Glomerular visceral epithelial cell (primary cell): ENCODE measurements around the gene LY6G6C.

Experiments
- DNase-seq: peaks from one replicate; pipeline ENCODE4 v3.0.0-alpha.2; 2016; ENCODE audit errors: extremely low spot score

Gene LY6G6C

DNA sequence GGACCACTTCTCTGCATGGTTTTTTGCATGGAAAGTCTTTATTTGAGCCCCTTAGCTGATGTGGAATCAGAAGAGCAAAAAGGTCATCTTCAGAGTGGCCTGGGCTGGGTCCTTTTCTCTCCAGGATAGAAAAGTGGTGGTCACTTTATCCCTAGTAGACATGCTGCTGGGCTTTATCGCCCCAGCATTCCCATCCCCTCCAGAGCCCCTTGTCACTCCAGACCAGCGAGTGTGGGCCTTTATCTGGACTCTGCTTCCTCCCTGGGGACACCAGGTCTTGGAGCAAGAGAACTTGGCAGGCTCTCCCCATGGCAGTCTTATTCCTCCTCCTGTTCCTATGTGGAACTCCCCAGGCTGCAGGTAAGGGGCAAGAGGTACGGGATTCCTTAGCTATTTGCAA, 14.9 kb downstream of the LY6G6C start, which contains the start of gene LY6G6F:
LY6G6F (plus strand) TSS at position 268 of the 400 bp plus-strand sequence; CDS start at position 309, 41 bp downstream.
- no peak for DNase-seq

GRCh38 chr6:31705931-31706330, 15.6 kb downstream of the LY6G6C start:
- no peak for DNase-seq

GRCh38 chr6:31702819-31703716, 18.5 kb downstream of the LY6G6C start, which contains the start of gene ABHD16A:
Gene ABHD16A (minus strand): TSS chr6:31703324. CDS start chr6:31703281, 43 bp downstream.
- peak; percentile 97 for DNase-seq

- DNase-seq: no peak
Measured at GRCh38 chr6:31702405-31702818, 19.1 kb downstream of the LY6G6C start.

GRCh38 chr6:31701666-31702404, 19.7 kb downstream of the LY6G6C start:
- no peak for DNase-seq

DNA sequence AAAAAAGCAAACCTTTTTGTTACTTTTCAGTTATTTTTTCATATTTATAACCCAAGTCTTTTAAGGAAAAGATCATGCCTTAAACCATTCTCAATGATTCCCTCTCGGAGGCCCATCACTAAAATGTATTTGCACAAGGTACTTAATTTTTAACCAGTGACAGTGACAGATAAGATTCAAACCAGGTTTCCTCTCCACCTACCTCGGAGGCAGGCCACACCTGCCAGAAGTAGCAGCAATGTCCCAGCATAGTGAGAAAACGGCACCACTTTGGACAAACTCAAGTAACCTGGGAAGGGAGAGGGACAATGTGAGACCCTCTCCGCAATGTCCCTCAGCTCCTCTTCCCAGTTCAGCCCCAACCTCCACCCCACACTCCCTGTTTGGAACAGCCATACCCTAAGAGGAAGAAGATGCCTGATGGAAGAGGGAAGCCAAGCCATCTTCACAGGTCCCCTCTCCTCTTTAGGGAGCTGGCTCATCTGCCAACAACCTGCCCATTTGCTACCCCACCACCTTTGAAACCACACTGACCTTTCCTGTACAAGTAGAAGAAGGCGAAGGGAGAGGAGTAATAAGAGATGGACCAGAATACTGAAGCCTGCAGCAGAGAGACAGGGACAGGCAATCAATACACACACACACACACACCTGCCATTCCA, 20.7 kb downstream of the LY6G6C start:
- DNase-seq: no peak

- no peak for DNase-seq
Measured at GRCh38 chr6:31697555-31697954, 24.0 kb downstream of the LY6G6C start.

GRCh38 chr6:31693535-31693934, 28.0 kb downstream of the LY6G6C start:
- no peak for DNase-seq

DNA sequence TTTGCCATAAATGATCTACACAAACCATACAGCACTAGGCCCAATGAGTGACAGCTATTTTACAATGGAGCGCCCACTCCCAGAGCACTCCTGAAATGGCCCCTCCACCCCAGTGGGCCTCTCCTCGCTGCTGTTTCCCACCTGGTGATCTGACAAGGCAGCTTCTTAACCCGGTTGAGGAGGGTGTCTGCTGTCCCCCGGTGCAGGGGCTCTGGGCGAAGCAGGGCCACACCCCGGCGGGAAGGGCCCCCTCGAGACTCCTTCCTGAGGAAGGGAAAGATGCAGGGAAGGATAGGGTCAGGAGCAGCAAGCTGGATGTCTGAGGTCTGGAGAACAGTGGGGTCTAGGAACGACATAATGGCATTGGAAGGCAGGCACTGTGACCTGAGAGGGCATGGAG, 28.7 kb downstream of the LY6G6C start:
- DNase-seq: no peak

GRCh38 chr6:31692353-31692752, 29.2 kb downstream of the LY6G6C start:
- no peak for DNase-seq

- DNase-seq: no peak
Measured at GRCh38 chr6:31691564-31692108, 29.9 kb downstream of the LY6G6C start.

GRCh38 chr6:31691078-31691463, 30.5 kb downstream of the LY6G6C start:
- no peak for DNase-seq

DNA sequence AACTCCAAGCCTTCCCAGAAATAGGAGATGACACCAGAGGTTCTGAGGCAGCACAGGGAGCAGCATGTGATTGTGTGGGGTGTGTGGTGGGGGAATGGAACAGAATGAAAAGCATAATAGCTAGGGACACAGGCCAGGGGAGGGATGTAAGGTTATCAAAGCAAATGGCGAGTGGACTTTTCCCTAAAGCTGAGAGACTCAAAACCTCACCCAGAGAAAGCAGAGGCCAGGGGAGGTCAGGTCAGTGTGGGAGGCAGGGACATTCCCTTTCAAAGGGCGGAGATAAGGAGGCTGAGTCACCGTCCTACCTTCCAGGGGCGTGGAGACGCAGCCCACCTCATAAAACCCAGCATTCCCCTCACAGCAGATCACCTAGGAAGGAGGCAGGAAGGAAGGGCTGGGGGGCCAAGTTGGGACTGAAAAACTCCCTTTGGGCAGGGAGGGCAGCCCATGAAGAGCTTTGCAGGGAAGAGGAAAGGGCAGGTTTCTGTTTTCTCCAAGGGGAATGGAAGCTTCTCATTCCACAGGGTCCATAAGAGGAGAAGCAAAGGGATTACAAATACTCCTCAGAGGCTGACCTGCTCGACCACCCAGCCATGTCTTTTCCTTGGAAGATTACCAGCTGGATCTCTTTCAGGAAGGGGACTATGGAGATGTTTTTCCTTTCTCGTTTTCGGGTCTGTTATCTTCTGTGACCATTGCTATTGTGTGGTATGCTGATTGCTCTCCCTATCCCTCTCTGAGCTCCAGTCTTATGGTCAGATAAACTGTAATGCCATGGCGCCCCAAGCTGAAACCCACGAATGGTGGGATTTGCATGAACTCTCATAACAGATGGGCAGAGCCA, 31.1 kb downstream of the LY6G6C start:
- DNase-seq: no peak

GRCh38 chr6:31689249-31690110, 32.1 kb downstream of the LY6G6C start:
- DNase-seq: no peak

DNA sequence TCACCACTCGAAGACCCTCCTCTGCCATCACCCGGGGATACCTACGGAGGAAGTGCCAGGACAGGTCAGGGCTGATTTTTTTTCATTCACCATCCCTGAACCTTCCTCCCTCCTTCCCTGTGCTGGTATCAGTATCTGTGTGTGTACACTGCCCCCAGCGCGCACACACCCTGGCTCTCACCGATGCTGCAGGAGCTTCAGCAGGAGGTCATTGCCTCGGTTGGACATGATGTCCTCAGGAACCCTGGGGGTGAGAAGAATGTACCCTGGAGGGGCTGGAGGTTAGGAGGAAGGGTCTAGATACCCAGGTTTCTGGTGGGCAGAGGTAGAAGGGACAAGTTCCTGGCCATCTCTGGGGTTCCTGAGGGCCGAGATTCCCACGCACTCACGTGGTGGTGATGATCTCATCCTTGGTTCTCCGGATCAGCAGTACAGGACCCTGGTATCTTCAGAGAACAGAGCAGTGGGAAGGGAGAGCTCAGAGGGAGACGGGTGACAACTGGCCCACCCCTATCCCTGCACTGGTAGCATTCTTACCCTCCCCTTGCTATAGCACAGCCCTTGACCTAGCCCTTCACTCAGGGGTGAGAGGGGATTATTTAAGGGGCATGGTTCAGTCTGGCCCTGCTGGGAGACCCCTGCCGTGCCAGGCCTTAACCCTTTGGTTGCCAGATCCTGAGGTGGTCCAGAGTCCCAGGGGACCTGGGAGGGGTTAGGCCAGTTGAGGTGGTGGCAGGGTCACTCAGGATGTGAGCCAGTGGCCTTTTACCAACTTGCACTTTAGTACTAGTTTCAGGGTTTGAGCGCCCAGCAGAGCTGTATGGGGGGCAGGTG, 33.5 kb downstream of the LY6G6C start:
- DNase-seq: no peak

DNA sequence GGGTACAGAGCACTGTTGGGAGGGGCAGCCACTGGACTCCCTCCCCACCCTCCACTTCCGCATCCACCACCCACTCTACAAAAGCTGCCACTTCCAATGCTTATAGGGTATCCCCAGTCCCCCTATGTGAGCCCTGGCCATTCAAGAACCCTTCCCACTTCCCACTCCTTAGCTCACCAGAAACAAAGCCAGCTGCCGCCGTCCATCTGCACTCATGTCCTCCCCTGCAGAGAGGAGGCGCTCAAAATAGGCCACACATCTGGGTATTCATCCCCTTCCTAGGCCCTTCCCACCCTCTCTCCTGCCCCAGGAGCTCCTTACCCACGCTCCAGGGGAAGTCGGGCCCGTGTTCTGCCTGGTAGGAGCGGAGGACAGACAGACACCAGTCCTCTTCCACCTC, 34.2 kb downstream of the LY6G6C start:
- DNase-seq: no peak

DNA sequence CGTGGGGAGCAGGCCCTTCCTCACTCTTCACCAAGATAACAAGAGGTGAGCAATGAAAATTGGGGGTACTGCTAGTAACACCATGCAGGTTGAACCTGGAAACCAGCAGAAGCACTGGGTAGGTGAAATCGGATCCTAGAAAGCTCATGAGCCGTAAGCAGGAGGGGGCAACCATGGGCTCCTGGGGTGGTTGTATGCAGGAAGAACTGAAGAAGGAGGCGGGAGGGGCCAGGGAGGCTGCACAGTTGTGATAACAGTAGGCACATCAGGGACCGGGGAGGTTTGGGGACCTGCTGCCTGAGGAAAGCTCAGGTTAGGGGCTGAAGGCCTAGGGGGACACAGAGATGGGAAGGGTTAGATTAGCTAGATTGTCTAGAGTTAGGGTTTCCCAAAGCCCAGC, 35.1 kb downstream of the LY6G6C start:
- DNase-seq: no peak

DNA sequence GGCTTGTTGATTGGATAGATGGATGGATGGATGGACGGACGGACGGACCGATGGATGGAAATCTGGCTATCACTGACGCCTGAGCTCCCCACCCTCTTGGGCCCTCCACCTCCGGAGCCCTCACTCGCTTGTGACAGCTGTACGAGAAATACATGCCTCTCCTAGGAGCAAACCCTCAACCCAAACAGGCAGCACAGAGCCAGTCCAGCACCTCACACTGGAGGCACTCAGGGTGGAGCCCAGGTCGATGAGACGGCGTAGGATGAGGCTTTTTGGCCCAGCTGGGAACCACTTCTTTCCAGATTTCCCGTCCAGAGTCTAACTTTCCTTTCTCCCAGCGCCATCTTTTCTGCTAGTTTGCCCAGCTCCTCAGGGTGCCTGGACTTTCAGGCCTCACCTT, 38.0 kb downstream of the LY6G6C start:
- no peak for DNase-seq

GRCh38 chr6:31681135-31681671, 40.3 kb downstream of the LY6G6C start:
- DNase-seq: peak; percentile 83
